Measurements from ENCODE around the gene CD40.

The CD40 gene

DNA sequence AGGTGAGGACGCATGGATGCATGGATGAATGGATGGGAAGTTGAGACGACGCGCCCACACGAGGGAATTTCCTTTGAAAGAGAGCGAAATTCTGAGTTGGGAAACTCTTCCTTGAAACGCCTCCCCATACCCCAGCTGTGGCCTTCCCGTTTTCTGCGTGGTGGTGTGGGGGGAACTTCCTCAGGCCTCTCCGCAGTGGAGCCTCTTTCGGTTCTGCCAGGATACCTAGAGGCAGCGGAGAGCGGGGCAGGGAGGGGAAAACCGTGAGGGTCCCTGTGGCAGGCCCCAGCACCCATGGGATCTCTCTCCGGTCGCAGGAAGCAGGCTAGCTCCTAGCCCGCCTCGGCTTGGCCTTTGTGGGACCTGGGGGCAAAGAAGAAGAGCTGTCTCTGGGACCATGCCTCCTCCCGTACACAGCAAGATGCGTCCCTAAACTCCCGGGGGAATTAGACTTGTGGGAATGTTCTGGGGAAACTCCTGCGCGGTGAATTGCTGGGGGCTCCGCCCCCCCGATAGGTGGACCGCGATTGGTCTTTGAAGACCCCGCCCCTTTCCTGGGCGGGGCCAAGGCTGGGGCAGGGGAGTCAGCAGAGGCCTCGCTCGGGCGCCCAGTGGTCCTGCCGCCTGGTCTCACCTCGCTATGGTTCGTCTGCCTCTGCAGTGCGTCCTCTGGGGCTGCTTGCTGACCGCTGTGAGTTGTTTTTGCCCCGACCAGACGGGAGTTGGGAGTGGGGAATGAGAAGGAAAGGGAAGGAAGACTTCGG lies at the start of gene CD40:
Gene CD40 (plus strand): TSS at position 611 of the 764 bp plus-strand sequence. CDS start 30 bp downstream, at position 641.
- TF ChIP-seq, protein P1, sequence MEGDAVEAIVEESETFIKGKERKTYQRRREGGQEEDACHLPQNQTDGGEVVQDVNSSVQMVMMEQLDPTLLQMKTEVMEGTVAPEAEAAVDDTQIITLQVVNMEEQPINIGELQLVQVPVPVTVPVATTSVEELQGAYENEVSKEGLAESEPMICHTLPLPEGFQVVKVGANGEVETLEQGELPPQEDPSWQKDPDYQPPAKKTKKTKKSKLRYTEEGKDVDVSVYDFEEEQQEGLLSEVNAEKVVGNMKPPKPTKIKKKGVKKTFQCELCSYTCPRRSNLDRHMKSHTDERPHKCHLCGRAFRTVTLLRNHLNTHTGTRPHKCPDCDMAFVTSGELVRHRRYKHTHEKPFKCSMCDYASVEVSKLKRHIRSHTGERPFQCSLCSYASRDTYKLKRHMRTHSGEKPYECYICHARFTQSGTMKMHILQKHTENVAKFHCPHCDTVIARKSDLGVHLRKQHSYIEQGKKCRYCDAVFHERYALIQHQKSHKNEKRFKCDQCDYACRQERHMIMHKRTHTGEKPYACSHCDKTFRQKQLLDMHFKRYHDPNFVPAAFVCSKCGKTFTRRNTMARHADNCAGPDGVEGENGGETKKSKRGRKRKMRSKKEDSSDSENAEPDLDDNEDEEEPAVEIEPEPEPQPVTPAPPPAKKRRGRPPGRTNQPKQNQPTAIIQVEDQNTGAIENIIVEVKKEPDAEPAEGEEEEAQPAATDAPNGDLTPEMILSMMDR (IDR thresholded peaks at IDR 0.05; ENCODE audit: insufficient read depth, low read length, poor library complexity, severe bottlenecking) = no peak
- Histone ChIP-seq H3K36me3 (ENCODE audit: control insufficient read depth, insufficient read depth, low read length) (peaks cover 13% of the 10 kb centered on the region), H3K4me3 (replicated peaks; ENCODE audit: low read depth, low read length) (peak within 1 kb of the TSS; percentile 91), H3K27me3 (replicated peaks; ENCODE audit: control insufficient read depth, insufficient read depth, low read length) (no peaks in the 10 kb centered on the region; the same call in 1 of the 2 replicates)
- peak; percentile 87 for DNase-seq (ENCODE audit: extremely low read depth, insufficient read length)

DNA sequence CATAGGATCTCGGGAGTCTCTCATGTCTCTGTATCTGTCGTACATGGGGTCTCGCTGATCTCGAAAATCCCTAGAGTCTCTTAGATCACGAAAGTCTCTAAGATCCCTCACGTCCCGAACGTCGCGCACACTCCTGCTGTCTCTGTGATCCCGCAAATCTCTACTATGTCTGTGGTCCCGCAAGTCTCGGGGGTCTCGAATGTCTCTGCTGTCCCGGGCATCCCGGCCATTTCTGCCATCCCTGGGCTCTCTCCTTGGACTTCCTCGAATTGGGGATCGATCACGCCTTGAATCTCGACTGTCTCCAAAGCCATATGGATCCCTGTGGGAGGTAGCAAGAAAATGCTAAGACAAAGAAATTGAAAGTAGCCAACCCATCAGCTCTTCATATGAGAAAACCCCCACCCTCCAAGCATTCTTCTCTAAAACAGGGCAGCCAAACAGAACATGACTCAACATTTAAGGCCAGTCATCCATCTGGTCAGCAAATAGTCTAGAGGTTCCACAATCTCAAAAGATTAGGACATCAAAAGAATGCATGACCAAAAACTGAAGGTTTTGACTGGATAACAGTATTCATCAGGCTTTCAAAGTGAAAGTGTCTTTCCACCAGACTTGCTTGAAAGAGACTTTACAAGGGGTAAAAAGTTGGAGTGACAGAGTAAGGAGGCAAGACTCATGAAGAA lies 47.8 kb upstream of the CD40 start:
- peaks cover 16% of the 10 kb centered on the region for H3K36me3 ChIP-seq (ENCODE audit: control insufficient read depth, insufficient read depth, low read length)
- TF ChIP-seq, protein P1 (IDR thresholded peaks at IDR 0.05; ENCODE audit: insufficient read depth, low read length, poor library complexity, severe bottlenecking) = no peak
- H3K4me3 ChIP-seq (replicated peaks; ENCODE audit: low read depth, low read length) = no peak overlapping the region
- H3K27me3 ChIP-seq (replicated peaks; ENCODE audit: control insufficient read depth, insufficient read depth, low read length) = no peaks in the 10 kb centered on the region
- DNase-seq (ENCODE audit: extremely low read depth, insufficient read length) = no peak

DNA sequence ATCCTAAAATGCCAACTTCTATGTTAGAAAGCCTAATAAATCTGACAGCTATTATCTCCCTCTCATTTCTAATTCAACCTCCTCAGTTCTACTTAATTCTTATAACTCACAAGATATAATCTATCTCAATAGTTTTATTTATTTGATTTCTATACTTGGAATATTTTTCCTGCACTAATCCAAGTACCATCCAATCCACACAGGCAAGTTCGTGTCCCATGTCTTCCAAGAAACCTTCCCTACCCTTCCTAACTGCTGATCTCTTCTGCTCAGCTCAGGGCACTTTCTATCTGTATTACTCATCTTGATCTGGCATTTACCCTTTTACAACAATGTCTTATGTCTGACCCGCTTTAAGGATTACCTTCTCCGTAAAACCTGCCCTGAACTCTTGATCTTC lies 46.5 kb upstream of the CD40 start:
- Histone ChIP-seq H3K4me3 (replicated peaks; ENCODE audit: low read depth, low read length) (no peak overlapping the region), H3K36me3 (ENCODE audit: control insufficient read depth, insufficient read depth, low read length) (peaks cover 6% of the 10 kb centered on the region), H3K27me3 (replicated peaks; ENCODE audit: control insufficient read depth, insufficient read depth, low read length) (no peaks in the 10 kb centered on the region)
- TF ChIP-seq, protein P1 (IDR thresholded peaks at IDR 0.05; ENCODE audit: insufficient read depth, low read length, poor library complexity, severe bottlenecking) = no peak
- no peak for DNase-seq (ENCODE audit: extremely low read depth, insufficient read length)

DNA sequence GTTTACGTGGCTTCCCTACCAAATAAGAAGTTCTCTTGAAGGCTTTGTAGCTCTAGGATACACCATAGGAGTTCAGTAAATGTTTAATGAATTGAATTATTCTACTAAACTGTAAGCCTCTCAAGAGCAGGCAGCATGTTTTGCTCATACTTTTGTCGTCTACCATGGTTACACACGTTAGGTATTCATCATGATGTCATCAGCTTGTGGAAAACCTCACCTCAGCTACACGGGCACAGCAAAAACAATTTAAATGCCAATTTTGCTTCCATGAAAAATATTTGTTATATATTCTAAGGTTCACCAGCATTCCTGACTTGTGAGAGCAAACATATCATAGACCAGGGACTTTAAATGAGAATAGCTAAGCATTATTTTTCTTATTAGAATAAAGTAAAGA lies 45.1 kb upstream of the CD40 start:
- H3K36me3 ChIP-seq (ENCODE audit: control insufficient read depth, insufficient read depth, low read length) = peaks cover 4% of the 10 kb centered on the region

DNA sequence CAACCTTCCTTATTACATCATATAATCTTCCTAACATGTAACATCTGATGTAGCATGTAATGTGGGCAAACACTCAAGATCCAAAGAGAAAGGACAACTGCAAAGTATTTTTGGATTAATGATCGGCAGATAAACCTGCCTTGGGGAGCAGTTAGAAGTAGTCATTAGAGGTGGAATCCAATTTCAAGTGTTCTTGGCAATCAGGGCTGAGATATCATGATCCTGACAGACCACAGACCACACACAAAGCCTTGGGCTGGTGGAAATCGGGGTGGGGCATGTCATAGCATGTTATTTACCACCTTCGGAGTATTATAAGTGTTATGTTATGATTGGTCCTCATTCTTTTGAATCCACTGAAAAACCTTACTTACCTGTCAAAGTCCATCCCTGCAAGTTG lies 44.7 kb upstream of the CD40 start:
- DNase-seq (ENCODE audit: extremely low read depth, insufficient read length) = no peak
- TF ChIP-seq, protein P1 (IDR thresholded peaks at IDR 0.05; ENCODE audit: insufficient read depth, low read length, poor library complexity, severe bottlenecking) = no peak
- peaks cover 4% of the 10 kb centered on the region for H3K36me3 ChIP-seq (ENCODE audit: control insufficient read depth, insufficient read depth, low read length)
- H3K27me3 ChIP-seq (replicated peaks; ENCODE audit: control insufficient read depth, insufficient read depth, low read length) = no peaks in the 10 kb centered on the region
- no peak overlapping the region for H3K4me3 ChIP-seq (replicated peaks; ENCODE audit: low read depth, low read length)

More for the DNA sequence above, 45.1 kb upstream of the CD40 start:
- DNase-seq (ENCODE audit: extremely low read depth, insufficient read length) = no peak
- no peaks in the 10 kb centered on the region for H3K27me3 ChIP-seq (replicated peaks; ENCODE audit: control insufficient read depth, insufficient read depth, low read length)
- TF ChIP-seq, protein P1 (IDR thresholded peaks at IDR 0.05; ENCODE audit: insufficient read depth, low read length, poor library complexity, severe bottlenecking) = no peak
- no peak overlapping the region for H3K4me3 ChIP-seq (replicated peaks; ENCODE audit: low read depth, low read length)
